Neutrophil (primary cell): ENCODE measurements around the gene LEAP2.

Experiments used
- H3K27ac ChIP-seq: fragments of 200-600 bp; sonication (generic); 2 replicates; pipeline ENCODE4 v1.5.1; 2016; ENCODE audit warnings: mild to moderate bottlenecking, moderate library complexity
- H3K27me3 ChIP-seq: fragments of 200-600 bp; sonication (generic); 2 replicates; pipeline ENCODE4 v1.6.0; 2016; ENCODE audit warnings: mild to moderate bottlenecking
- H3K36me3 ChIP-seq: fragments of 200-600 bp; sonication (generic); 2 replicates; pipeline ENCODE4 v1.5.1; 2017
- H3K4me1 ChIP-seq, 2 experiments: fragments of 200-600 bp in 1 of 2; sonication (generic) in 1 of 2; 1 replicate in 1 of 2; 2 replicates in 1 of 2; pipeline versions ENCODE4 v1.5.1 to v1.6.1; 2013 to 2016; ENCODE audit warnings: low read depth in 1 of 2, low read length in 1 of 2, mild to moderate bottlenecking in 1 of 2, moderate library complexity in 1 of 2; ENCODE audit not compliant: control insufficient read depth in 1 of 2, insufficient read depth in 1 of 2
- H3K4me3 ChIP-seq, 2 experiments: fragments of 200-600 bp in 1 of 2; sonication (generic) in 1 of 2; 1 replicate in 1 of 2; 2 replicates in 1 of 2; pipeline ENCODE4 v1.5.1; 2013 to 2016; ENCODE audit warnings: low read depth in 1 of 2, low read length in 1 of 2, mild to moderate bottlenecking in 1 of 2, moderate library complexity in 1 of 2
- H3K9me3 ChIP-seq: fragments of 200-600 bp; sonication (generic); 2 replicates; pipeline ENCODE4 v1.5.1; 2016
- TF ChIP-seq, protein P1 (sequence below): fragments of 200-600 bp; sonication (generic); IDR thresholded peaks from 2 replicates; pipeline ENCODE4 v1.5.1; 2016; ENCODE audit warnings: antibody characterized with exemption

The LEAP2 gene

DNA sequence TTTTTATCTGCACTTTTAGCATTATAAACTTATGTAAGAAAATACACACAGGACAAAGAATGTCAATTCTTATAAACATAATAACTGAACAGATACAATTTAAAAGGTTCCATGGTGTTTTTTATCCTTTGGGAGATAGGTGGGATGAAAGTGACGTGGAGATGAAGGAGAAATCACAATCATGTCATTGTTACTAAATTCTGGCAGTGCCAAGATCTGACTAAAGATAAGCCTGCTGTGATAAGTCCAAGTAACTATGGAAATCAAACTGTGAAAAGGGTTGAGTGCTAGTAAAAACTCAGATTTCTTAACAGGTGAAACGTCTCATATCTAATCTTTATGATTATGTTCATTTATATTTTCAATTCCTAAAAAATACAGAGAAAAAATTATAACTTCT, 11.1 kb downstream of the LEAP2 start:
- Histone ChIP-seq H3K4me3 (no peak overlapping the region), H3K27me3 (no peaks in the 10 kb centered on the region), H3K9me3 (no peaks in the 10 kb centered on the region), H3K27ac (no peak overlapping the region), H3K4me1 (no peaks in the 10 kb centered on the region), H3K36me3 (peaks cover 98% of the 10 kb centered on the region)
- TF ChIP-seq, protein P1, sequence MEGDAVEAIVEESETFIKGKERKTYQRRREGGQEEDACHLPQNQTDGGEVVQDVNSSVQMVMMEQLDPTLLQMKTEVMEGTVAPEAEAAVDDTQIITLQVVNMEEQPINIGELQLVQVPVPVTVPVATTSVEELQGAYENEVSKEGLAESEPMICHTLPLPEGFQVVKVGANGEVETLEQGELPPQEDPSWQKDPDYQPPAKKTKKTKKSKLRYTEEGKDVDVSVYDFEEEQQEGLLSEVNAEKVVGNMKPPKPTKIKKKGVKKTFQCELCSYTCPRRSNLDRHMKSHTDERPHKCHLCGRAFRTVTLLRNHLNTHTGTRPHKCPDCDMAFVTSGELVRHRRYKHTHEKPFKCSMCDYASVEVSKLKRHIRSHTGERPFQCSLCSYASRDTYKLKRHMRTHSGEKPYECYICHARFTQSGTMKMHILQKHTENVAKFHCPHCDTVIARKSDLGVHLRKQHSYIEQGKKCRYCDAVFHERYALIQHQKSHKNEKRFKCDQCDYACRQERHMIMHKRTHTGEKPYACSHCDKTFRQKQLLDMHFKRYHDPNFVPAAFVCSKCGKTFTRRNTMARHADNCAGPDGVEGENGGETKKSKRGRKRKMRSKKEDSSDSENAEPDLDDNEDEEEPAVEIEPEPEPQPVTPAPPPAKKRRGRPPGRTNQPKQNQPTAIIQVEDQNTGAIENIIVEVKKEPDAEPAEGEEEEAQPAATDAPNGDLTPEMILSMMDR, result no peak

DNA sequence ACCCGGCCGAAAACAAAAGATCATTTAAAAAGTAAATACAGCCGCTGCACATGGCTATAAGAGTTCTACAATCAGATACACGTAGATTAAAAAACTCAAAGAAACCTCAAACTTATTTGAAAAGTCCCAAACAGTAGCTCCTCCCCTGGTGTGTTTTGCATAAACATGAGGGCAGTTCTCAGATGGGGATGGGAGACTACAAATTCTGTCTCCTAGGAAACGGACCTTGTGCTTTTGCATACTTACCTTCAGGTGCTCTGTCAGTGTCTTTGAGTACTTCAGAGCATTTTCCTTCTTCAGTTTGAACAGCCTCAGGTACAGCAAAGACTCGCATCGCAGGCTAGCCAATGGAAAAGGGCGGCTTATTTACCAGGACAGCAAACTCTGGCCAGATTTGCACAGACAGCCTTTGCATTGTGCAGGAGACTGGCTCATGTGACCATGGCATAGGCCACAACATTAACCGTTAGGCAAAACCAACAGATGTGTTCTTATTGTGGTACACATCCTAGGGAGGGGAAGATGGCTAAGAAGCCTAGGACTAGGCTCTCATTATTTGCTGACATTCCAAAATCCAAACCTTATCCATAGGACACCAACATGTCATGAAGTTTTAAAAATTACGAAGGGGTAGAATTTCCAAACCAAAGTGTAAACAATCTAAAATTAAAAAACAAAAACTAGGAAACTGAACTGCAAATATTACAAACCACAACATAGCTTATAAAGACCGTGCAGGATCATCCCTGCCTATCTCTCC, 12.8 kb downstream of the LEAP2 start:
- Histone ChIP-seq H3K4me1 (no peaks in the 10 kb centered on the region), H3K4me3 (no peak overlapping the region)

GRCh38 chr5:132887283-132887682, 13.8 kb downstream of the LEAP2 start:
- TF ChIP-seq, protein P1, result no peak
- Histone ChIP-seq H3K4me3 (no peak overlapping the region), H3K27me3 (no peaks in the 10 kb centered on the region), H3K4me1 (no peaks in the 10 kb centered on the region), H3K36me3 (peaks cover 88% of the 10 kb centered on the region), H3K27ac (no peak overlapping the region), H3K9me3 (no peaks in the 10 kb centered on the region)

More for the DNA sequence above, 12.8 kb downstream of the LEAP2 start:
- TF ChIP-seq, protein P1, result no peak
- Histone ChIP-seq H3K36me3 (peaks cover 88% of the 10 kb centered on the region), H3K27ac (no peak overlapping the region), H3K27me3 (no peaks in the 10 kb centered on the region), H3K9me3 (no peaks in the 10 kb centered on the region)

DNA sequence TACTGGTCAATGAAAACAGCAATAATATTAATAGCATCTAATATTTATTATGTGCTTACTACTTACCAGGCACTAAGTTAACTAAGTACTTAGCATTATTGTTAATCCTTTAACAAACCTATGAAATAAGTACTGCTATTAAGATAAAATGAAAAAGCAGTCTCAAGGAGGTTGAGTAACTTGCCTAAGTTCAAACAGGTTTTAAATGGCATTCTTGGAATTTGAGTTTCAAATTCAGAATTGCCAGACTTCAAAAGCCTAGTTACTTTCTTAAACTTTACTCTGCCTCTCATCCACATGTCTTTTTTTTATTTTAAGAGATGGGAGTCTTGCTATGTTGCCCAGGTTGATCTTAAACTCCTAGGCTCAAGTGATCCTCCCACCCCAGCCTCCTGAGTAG, 16.0 kb downstream of the LEAP2 start:
- Histone ChIP-seq H3K4me3 (no peak overlapping the region), H3K27me3 (no peaks in the 10 kb centered on the region), H3K36me3 (peaks cover 88% of the 10 kb centered on the region), H3K9me3 (no peaks in the 10 kb centered on the region), H3K4me1 (no peaks in the 10 kb centered on the region), H3K27ac (no peak overlapping the region)
- TF ChIP-seq, protein P1, result no peak

- no peaks in the 10 kb centered on the region for H3K9me3 ChIP-seq
- no peaks in the 10 kb centered on the region for H3K27me3 ChIP-seq
- TF ChIP-seq, protein P1, result no peak
- H3K27ac ChIP-seq, result no peak overlapping the region
- no peaks in the 10 kb centered on the region for H3K4me1 ChIP-seq
- H3K4me3 ChIP-seq, result no peak overlapping the region
- peaks cover 88% of the 10 kb centered on the region for H3K36me3 ChIP-seq
Observed at GRCh38 chr5:132890817-132891216, 17.3 kb downstream of the LEAP2 start.
